ENCODE data around the gene ZNF32. TPM values are rescaled to one million over a fixed set of nuclear protein-coding genes. Genes with fewer than 3 reads are reported as not detected.
"Not testable (repeated sequence)": the region's sequence is repeated elsewhere in the genome, so short reads cannot be mapped to it uniquely, and the experiment has no call there.

The ZNF32 gene
- total RNA-seq, 1 experiment from 2014 or later: 23.5 TPM

DNA sequence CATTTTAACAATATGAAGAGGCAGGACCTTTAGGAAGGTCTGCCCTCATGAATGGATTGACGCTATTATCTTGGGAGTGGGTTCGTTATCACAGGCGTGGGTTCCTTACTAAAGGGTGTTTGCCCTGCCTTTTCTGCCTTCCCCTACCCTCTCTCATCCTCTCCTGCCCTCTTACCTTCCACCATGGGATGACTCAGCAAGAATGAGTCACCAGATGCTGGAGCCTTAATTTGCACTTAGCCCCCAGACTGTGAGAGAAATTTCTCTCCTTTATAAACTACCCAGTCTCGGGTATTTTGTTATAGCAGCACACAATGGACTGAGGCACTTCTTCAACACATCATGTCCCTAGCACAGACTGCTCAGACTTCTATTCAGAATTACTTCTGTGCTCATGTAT, 31.4 kb upstream of the ZNF32 start:
- DNase-seq (ENCODE audit: low read depth): peak; percentile 63

DNA sequence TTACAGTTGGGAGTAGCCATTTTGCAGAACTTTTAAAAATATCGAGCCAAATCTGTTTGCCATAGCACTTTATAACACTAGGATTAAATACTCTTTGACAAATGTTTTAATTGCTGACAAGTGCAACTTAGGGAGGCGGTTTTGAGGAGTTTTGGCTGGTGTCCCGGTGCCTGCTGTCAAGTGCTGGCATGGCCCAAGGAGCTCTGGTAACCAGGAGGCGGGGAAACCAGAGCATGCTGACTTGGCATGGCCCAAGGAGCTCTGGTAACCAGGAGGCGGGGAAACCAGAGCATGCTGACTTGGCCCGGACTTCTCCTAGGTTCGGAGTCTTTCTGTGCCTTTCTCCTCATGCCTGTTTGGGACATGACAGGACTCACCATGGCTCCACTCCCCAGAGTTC, 30.8 kb upstream of the ZNF32 start:
- DNase-seq (ENCODE audit: low read depth): peak; percentile 25

GRCh38 chr10:43678654-43679053, 30.0 kb upstream of the ZNF32 start:
- no peak for DNase-seq (ENCODE audit: low read depth)

- DNase-seq (ENCODE audit: low read depth): no peak
Observed at GRCh38 chr10:43676901-43677300, 28.2 kb upstream of the ZNF32 start.

DNA sequence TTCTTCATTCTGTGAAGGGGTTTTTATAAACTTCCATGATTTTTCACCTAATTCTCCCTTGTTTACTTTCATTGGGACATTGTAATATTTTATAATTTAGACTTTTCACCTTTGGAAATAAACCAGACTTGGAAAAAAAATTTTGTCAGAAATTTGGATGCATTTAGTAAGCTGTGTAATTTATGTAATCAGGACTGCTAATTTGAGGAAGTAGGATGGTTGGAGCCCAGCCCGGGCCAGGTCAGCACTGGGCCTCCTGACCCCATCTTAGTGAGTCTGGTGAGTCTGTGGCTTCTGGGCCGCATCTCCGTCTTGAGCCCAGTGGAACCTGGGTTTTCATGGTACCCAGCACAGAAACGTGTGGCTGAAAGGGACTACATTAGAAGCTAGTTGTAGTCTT, 27.6 kb upstream of the ZNF32 start:
- no peak for DNase-seq (ENCODE audit: low read depth)

GRCh38 chr10:43674553-43675210, 26.0 kb upstream of the ZNF32 start:
- no peak for DNase-seq (ENCODE audit: low read depth)

- no peak for DNase-seq (ENCODE audit: low read depth)
Observed at GRCh38 chr10:43673471-43673870, 24.8 kb upstream of the ZNF32 start.

DNA sequence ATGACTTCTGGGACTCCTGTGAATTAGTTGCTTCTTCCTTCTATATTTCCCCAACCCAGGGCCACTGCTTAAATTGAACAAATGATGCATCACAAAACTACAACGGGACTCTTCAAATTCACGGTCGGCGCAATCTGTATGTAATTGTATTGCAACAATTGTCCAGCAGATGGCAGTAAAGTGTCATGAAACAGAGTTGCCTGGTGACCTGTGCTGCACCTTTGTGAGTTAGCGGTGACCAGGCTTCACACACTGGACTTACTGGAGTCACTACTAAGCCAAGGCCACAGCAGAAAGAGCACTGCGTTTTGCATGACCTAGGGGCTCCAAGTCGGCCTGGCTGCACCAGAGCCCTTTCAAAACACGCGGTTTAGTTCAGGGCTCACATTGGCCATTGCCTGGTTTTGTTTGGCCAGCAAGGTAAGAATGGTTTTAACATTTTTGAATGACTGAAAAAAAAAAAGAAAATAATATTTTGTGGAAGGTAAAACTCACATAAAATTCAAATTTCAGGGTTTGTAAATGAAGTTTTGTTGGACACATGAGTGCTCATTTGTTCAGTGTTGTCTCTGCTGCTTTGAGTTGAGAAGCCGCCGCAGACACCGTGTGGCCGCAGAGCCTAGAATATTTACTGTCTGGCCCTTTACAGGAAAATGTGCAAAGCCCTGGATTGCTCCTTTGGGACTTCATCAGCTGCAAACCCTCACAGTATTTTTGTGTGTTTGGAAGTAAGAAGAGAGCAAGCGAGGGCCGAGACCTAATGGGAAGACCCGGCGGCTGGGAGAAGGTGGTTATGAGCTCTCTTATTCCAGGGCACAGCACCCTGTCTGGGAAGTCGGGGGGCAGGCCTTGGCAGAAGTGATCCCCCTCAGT, 23.2 kb upstream of the ZNF32 start:
- peak; percentile 49 for DNase-seq (ENCODE audit: low read depth)

DNA sequence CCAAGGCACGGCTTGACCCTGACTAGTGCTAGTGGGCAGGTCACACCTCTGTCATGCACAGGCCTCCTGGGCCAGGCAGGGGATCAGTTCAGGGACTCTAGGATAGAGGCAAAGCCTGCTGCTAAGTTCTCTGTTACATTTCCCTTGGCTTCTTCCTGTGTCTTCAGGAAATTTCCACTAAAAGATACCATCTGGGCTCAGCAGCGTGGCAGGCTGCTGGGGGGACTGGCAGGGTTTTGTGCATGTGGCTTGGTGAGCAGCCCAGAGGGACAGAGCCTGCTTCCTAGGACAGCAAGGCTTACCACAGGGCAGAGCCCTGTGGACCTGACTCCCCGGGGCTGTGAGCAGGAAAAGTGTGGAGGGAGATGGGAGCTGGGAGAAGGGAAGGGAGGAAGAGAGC, 20.7 kb upstream of the ZNF32 start:
- no peak for DNase-seq (ENCODE audit: low read depth)

- DNase-seq (ENCODE audit: low read depth): no peak
Observed at GRCh38 chr10:43667761-43668386, 19.2 kb upstream of the ZNF32 start.

DNA sequence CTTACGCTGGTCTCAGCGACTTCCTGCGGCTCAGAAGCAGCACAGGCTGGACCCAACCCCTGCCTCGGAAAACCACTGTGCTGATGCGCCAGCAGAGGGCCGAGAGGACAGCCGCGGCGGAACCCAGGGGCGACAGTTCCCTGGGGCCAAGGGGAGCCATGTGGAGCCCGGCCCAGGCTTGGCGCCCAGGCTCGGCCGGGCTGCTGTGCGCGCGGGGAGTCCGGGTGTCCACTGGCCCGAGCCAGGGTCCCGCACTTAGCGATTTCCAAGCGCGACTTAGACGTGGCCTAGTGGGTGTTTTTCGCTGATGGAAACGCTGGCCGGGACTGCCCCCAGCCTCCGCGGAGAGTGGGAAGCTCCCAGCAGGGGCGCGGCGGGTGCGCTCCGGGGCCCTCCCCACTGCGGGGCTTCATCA, 18.6 kb upstream of the ZNF32 start:
- DNase-seq (ENCODE audit: low read depth): peak; percentile 16

- no peak for DNase-seq (ENCODE audit: low read depth)
Observed at GRCh38 chr10:43666552-43666951, 17.9 kb upstream of the ZNF32 start.

GRCh38 chr10:43665054-43665453, 16.4 kb upstream of the ZNF32 start:
- DNase-seq (ENCODE audit: low read depth): no peak

DNA sequence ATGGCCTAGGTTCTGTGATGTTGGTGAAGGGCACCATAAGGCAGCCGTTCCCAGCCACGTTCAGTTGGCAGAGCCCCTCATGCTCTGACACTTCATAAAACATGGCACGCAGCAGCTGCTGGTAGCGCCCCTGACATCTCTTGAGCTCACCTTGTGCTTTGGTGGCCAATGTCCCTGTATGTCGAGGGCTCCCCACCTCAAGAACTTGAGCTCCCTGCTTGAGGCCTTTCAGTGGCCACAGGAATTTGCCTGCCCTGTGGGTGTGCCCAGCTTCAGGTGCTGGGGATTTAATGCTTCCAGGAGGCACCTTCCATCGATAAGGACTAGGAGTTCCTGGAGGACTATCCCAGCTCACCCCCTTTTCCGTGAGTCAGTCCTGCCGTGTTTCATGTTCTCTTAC, 9.5 kb upstream of the ZNF32 start:
- no peak for DNase-seq (ENCODE audit: low read depth)

DNA sequence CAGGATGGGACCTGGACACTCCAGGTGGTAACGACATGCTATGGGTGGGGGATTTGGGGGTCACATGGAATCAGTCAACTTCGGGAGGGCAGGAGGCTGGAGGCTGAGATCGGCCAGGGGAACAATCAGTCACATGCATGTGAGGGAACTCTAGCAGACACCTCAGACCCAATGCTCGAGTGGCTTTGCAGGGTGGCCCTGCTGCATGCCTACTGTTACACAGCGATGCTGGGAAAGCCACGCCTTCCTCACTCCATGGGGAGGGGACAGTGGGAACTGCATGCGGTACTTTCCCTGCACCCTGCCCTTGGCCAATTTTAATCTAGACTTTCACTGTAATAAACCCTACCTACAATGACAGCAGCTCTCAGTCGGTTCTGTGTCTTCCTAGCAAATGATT, 6.6 kb upstream of the ZNF32 start:
- DNase-seq (ENCODE audit: low read depth): no peak

DNA sequence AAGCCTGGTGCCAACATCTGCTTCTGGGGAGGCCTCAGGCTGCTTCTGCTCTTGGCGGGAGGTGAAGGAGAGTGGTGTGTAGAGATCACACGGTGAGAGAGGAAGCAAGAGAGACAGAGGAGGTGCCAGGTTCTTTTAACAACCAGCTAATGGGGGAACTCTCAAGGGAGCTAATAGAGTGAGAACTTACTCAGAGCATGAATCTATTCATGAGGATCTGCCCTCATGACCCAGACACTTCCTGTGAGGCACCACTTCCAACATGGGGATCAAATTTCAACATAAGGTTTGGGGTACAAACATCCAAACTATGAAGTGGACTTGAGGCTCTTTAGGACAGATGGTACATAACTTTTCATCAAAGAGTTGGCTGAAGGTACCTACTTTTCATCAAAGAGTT, 5.1 kb upstream of the ZNF32 start:
- no peak for DNase-seq (ENCODE audit: low read depth)

DNA sequence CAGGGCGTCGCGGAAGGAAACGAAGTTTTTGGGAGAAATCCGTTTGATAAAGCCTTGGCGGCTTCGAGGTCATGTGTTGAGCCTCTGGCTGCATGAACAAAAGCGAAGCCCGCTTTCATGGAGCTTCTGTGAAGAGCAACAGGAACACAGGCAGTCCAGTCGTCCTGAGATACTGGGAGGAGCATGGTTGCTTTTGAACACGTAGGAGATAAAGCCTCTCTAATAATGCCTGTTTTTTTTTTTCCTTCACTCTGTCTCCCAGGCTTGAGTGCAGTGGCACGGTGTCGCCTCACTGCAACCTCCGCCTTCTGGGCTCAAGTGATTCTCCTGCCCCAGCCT, 473 bp upstream of the ZNF32 start:
- DNase-seq (ENCODE audit: low read depth): no peak

DNA sequence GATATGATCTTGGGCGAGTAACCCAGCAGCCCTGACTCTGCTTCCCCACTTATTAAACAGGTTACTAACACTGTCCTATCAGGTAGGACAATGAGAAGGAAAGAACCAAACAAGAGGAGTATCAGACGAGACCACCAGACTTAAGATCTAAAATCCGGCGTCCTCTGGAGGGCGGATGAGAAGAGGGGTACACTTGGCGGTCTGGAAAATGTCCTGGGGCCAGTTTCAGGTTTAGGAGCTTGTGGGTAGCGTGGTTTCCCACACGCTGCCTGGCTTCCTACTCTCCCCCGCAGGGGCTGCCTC, 635 bp downstream of the ZNF32 start:
- DNase-seq (ENCODE audit: low read depth): no peak

DNA sequence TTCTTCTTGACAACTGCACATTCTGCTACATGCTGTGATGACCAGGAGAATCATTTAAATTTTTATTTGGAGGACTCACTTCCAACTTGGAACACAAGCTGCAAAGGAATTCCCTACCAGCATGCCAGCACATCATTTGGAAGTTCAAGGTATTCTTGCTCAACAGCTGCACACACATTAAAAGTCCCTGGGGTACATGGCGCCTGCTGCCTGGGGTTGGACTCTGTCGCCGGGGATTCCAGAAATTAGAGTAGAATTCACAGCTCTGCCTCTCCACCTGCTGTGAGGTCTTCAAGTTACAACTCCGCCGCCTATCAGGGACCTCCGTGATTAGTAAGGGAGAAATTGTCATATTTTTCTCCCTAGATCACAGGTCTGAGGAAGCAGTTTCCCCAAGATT, 1.1 kb downstream of the ZNF32 start:
- DNase-seq (ENCODE audit: low read depth): no peak

DNA sequence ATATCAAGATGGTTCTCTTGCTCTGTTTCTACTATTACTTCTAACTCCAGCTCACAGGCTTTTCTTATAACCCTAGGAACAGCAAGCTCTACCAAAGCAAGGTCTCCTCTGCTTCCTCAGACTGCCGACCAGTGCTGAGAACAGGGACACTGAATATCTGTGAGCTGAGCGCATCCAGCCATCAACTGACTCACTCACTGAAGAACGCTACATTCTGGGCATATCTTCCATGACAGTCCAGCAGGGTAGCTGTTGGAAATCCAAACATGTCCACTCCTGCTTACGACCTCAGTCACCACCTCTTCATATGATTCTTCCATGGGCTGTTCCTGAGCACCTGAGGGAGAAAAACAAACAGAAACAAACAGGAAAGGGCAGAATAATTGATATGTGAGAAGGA, 2.8 kb downstream of the ZNF32 start:
- no peak for DNase-seq (ENCODE audit: low read depth)

DNA sequence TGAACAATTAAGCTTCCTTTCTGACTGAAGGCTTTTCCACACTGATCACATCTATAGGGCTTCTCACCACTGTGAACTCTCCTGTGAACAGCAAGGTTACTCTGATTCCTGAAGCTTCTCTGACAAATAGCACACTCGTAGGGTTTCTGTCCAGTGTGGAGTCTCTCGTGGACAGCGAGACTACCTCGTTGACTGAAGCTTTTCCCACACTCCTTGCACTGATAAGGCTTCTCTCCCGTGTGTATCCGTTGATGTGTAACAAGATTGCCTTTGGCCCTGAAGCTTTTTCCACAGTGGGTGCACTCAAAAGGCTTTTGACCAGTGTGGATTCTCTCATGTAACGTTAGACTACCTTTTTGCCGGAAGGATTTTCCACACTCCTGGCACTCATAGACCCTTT, 4.4 kb downstream of the ZNF32 start:
- DNase-seq (ENCODE audit: low read depth): no peak

GRCh38 chr10:43640603-43641002, 8.1 kb downstream of the ZNF32 start:
- DNase-seq (ENCODE audit: low read depth): no peak

GRCh38 chr10:43635816-43636215, 12.9 kb downstream of the ZNF32 start:
- not testable (repeated sequence) for DNase-seq (ENCODE audit: low read depth)
